H1 (cell line): ENCODE measurements around the gene TRAPPC12. TPM values are rescaled to one million over a fixed set of nuclear protein-coding genes. Genes with fewer than 3 reads are reported as not detected.

Experiments
- CTCF ChIA-PET: fragments of 300-600 bp; sonication (Branson Sonifier 250); formaldehyde crosslinking; loops from one replicate; lab custom pipeline; 2021; ENCODE audit not compliant: partially characterized antibody; lab: Charles Lee
- POLR2A ChIA-PET: fragments of 300-600 bp; sonication (Branson Sonifier 250); formaldehyde crosslinking; loops from one replicate; lab custom pipeline; 2021; ENCODE audit warnings: inconsistent platforms; ENCODE audit not compliant: partially characterized antibody; lab: Charles Lee
- DNase-seq, 2 experiments: peaks; one replicate each; pipeline versions ENCODE4 v3.0.0 to v3.0.0-alpha.2; 2010 to 2022; ENCODE audit warnings: low spot score in 2 of 2, low read depth in 1 of 2, mixed read lengths in 1 of 2
- FAIRE-seq: peaks from 2 replicates; lab custom pipeline; 2011; peaks lifted over from hg19 to GRCh38; lab: Jason Lieb, UNC
- H2AFZ ChIP-seq: 2 replicates; pipeline ENCODE4 v1.8.1; 2012; ENCODE audit warnings: low read length, inconsistent platforms
- H2AK5ac ChIP-seq: 2 replicates; pipeline ENCODE4 v1.6.1; 2013; ENCODE audit warnings: low read depth, low read length
- H2BK120ac ChIP-seq: replicated peaks from 2 replicates; pipeline ENCODE3; 2013; ENCODE audit warnings: low read depth, low read length, inconsistent platforms
- H2BK12ac ChIP-seq: 2 replicates; pipeline ENCODE4 v1.6.1; 2013; ENCODE audit warnings: low read depth, low read length
- H2BK15ac ChIP-seq: 2 replicates; pipeline ENCODE4 v1.6.1; 2013; ENCODE audit warnings: low read length
- H2BK20ac ChIP-seq: 2 replicates; pipeline ENCODE4 v1.6.1; 2013; ENCODE audit warnings: low read length
- H2BK5ac ChIP-seq: 2 replicates; pipeline ENCODE4 v1.6.1; 2013; ENCODE audit warnings: low read depth, low read length
- H3K14ac ChIP-seq: 2 replicates; pipeline ENCODE4 v1.6.1; 2013; ENCODE audit warnings: inconsistent platforms; ENCODE audit not compliant: insufficient read length
- H3K18ac ChIP-seq: 2 replicates; pipeline ENCODE4 v1.6.1; 2013; ENCODE audit warnings: low read length; ENCODE audit errors: extremely low read depth
- H3K23ac ChIP-seq: 2 replicates; pipeline ENCODE4 v1.6.1; 2013; ENCODE audit warnings: inconsistent platforms; ENCODE audit not compliant: insufficient read length
- H3K23me2 ChIP-seq: 2 replicates; pipeline ENCODE4 v1.6.1; 2013; ENCODE audit warnings: low read depth, low read length
- H3K27ac ChIP-seq: 2 replicates; pipeline ENCODE4 v1.6.1; 2011; ENCODE audit warnings: low read depth, low read length, inconsistent platforms
- H3K27me3 ChIP-seq, 4 experiments: replicated peaks in 1 of 4; 1 replicate in 1 of 4; 2 replicates in 3 of 4; pipeline versions ENCODE4 v1.6.1 to v1.8.1; 2011 to 2013; ENCODE audit warnings: low read length in 3 of 4, mild to moderate bottlenecking in 3 of 4, inconsistent platforms in 2 of 4, mixed read lengths in 2 of 4, moderate library complexity in 1 of 4; ENCODE audit not compliant: control insufficient read depth in 3 of 4, insufficient read depth in 3 of 4; ENCODE audit errors: extremely low read depth in 1 of 4
- H3K36me3 ChIP-seq, 4 experiments: 2 replicates each; pipeline versions ENCODE4 v1.6.1 to v1.8.1; 2011 to 2013; ENCODE audit warnings: mild to moderate bottlenecking in 4 of 4, low read length in 3 of 4, moderate library complexity in 2 of 4, control low read depth in 1 of 4, inconsistent platforms in 1 of 4; ENCODE audit not compliant: insufficient read depth in 4 of 4, control insufficient read depth in 2 of 4
- H3K4ac ChIP-seq: replicated peaks from 2 replicates; pipeline ENCODE3; 2013; ENCODE audit warnings: low read length, low read depth, mixed read lengths, inconsistent platforms; ENCODE audit not compliant: insufficient read length
- H3K4me1 ChIP-seq, 4 experiments: replicated peaks in 1 of 4; 1 replicate in 1 of 4; 2 replicates in 3 of 4; pipeline versions ENCODE4 v1.6.1 to v1.8.1; 2011 to 2013; ENCODE audit warnings: low read length in 3 of 4, inconsistent platforms in 2 of 4, mixed read lengths in 1 of 4; ENCODE audit not compliant: insufficient read depth in 4 of 4, control insufficient read depth in 3 of 4
- H3K4me2 ChIP-seq, 2 experiments: 2 replicates each; pipeline versions ENCODE4 v1.6.1 to v1.8.1; 2011 to 2013; ENCODE audit warnings: low read depth in 2 of 2, low read length in 2 of 2, control low read depth in 1 of 2, inconsistent platforms in 1 of 2, mild to moderate bottlenecking in 1 of 2; ENCODE audit not compliant: insufficient read depth in 1 of 2
- H3K4me3 ChIP-seq, 4 experiments: fragments of 200-600, 300-600 bp in 1 of 4; sonication (generic), shearing (Covaris generic), sonication (Bioruptor Twin) in 1 of 4; 2 replicates each; pipeline versions ENCODE4 v1.5.1 to v1.8.1; 2011 to 2016; ENCODE audit warnings: low read length in 4 of 4, low read depth in 3 of 4, control low read depth in 2 of 4, inconsistent platforms in 2 of 4, mild to moderate bottlenecking in 2 of 4, mixed read lengths in 1 of 4, moderate library complexity in 1 of 4; ENCODE audit not compliant: insufficient read depth in 2 of 4; ENCODE audit errors: extremely low read depth in 1 of 4
- H3K56ac ChIP-seq: replicated peaks from 2 replicates; pipeline ENCODE3; 2013; ENCODE audit warnings: low read depth, mild to moderate bottlenecking, mixed read lengths, low read length, inconsistent platforms; ENCODE audit not compliant: insufficient read length
- H3K79me1 ChIP-seq: 2 replicates; pipeline ENCODE4 v1.6.1; 2013; ENCODE audit warnings: low read depth, low read length, control low read depth
- H3K79me2 ChIP-seq, 2 experiments: 2 replicates each; pipeline versions ENCODE4 v1.6.1 to v1.8.1; 2012 to 2013; ENCODE audit warnings: low read length in 2 of 2, mild to moderate bottlenecking in 2 of 2, inconsistent platforms in 1 of 2; ENCODE audit not compliant: insufficient read depth in 2 of 2, control insufficient read depth in 1 of 2
- H3K9ac ChIP-seq, 4 experiments: replicated peaks in 1 of 4; 1 replicate in 1 of 4; 2 replicates in 3 of 4; pipeline versions ENCODE4 v1.6.1 to v1.8.1; 2011 to 2013; ENCODE audit warnings: low read depth in 3 of 4, low read length in 3 of 4, control low read depth in 2 of 4, mild to moderate bottlenecking in 2 of 4, moderate library complexity in 2 of 4, inconsistent platforms in 1 of 4; ENCODE audit errors: extremely low read depth in 1 of 4
- H3K9me3 ChIP-seq, 2 experiments: 2 replicates each; pipeline versions ENCODE4 v1.6.1 to v1.8.1; 2012 to 2013; ENCODE audit warnings: mild to moderate bottlenecking in 2 of 2, moderate library complexity in 2 of 2, control low read depth in 1 of 2, inconsistent platforms in 1 of 2, low read depth in 1 of 2, low read length in 1 of 2, mixed read lengths in 1 of 2; ENCODE audit not compliant: insufficient read depth in 2 of 2
- H4K20me1 ChIP-seq, 2 experiments: replicated peaks in 1 of 2; 2 replicates each; pipeline versions ENCODE3 to v1.8.1; 2011 to 2013; ENCODE audit warnings: inconsistent platforms in 2 of 2, low read length in 2 of 2, mild to moderate bottlenecking in 1 of 2; ENCODE audit not compliant: insufficient read depth in 2 of 2, control insufficient read depth in 1 of 2
- H4K5ac ChIP-seq: 2 replicates; pipeline ENCODE4 v1.6.1; 2013; ENCODE audit warnings: low read length, low read depth, mixed read lengths, inconsistent platforms; ENCODE audit not compliant: insufficient read length
- H4K8ac ChIP-seq: 2 replicates; pipeline ENCODE4 v1.8.0; 2013; ENCODE audit warnings: mild to moderate bottlenecking, moderate library complexity, low read length, inconsistent platforms; ENCODE audit not compliant: insufficient read depth; ENCODE audit errors: extremely low read depth
- H4K91ac ChIP-seq: replicated peaks from 2 replicates; pipeline ENCODE3; 2013; ENCODE audit warnings: low read length, mixed read lengths, inconsistent platforms; ENCODE audit not compliant: insufficient read length
- GTF2F1 ChIP-seq: IDR thresholded peaks from 2 replicates; pipeline ENCODE4 v1.6.1; 2012; ENCODE audit warnings: low read depth, low read length, improper control_type of control experiment, borderline replicate concordance
- HDAC2 ChIP-seq, 2 experiments: fragments of 300-600 bp in 1 of 2; sonication (generic) in 1 of 2; IDR thresholded peaks; 2 replicates each; pipeline ENCODE4 v1.6.1; 2011 to 2012; ENCODE audit warnings: low read depth in 2 of 2, low read length in 2 of 2, mild to moderate bottlenecking in 2 of 2, moderate library complexity in 2 of 2, borderline replicate concordance in 1 of 2, inconsistent platforms in 1 of 2
- KDM1A ChIP-seq: fragments of 200-600, 300-600 bp; sonication (generic); IDR thresholded peaks from 2 replicates; pipeline ENCODE4 v1.7.1; 2016; ENCODE audit warnings: mild to moderate bottlenecking, low read length, borderline replicate concordance
- RXRA ChIP-seq: IDR thresholded peaks from 2 replicates; pipeline ENCODE4 v1.6.1; 2011; ENCODE audit warnings: low read depth, mild to moderate bottlenecking, low read length, moderate library complexity; ENCODE audit not compliant: insufficient read depth
- SIRT6 ChIP-seq: IDR thresholded peaks from one replicate; pipeline ENCODE4 v1.7.1; 2012; ENCODE audit warnings: low read length, inconsistent platforms
- SIX5 ChIP-seq: IDR thresholded peaks from 2 replicates; pipeline ENCODE4 v1.6.1; 2011; ENCODE audit warnings: mild to moderate bottlenecking, low read depth, low read length
- SP2 ChIP-seq: IDR thresholded peaks from 2 replicates; pipeline ENCODE4 v1.6.1; 2012; ENCODE audit warnings: mild to moderate bottlenecking, low read length, inconsistent platforms
- SP4 ChIP-seq: IDR thresholded peaks from 2 replicates; pipeline ENCODE4 v1.6.1; 2012; ENCODE audit warnings: low read length, inconsistent platforms
- WGBS, 2 experiments: shearing (Covaris generic) in 1 of 2; methylation state at CpG; one replicate each; pipeline versions ENCODE4 v1.1.6 to v1.1.7; 2013 to 2015; ENCODE audit warnings: low lambda C conversion rate in 2 of 2, mixed read lengths in 2 of 2, inconsistent platforms in 1 of 2, low coverage in 1 of 2, missing lambda C conversion rate in 1 of 2; ENCODE audit not compliant: insufficient replicate concordance in 2 of 2, insufficient coverage in 1 of 2, insufficient read length in 1 of 2; ENCODE audit errors: extremely low coverage in 1 of 2, missing lambda C conversion rate in 1 of 2; 5-methylcytosine and 5-hydroxymethylcytosine counted together
- polyA plus RNA-seq, 7 experiments: library from polyadenylated mRNA; depleted of rRNA in 3 of 7; stranded (reverse) in 5 of 7; unstranded in 2 of 7; fragments of >200 nt in 5 of 7; fragments of 200-250 nt in 2 of 7; gene quantifications; 1 replicate in 5 of 7; 2 replicates in 1 of 7; 4 replicates in 1 of 7; pipeline versions ENCODE4 v1.2.1 to v1.2.3, GENCODE V29; 2011 to 2013; ENCODE audit warnings: missing spikeins in 2 of 7, mixed read lengths in 2 of 7
- total RNA-seq: library from RNA; stranded (reverse); fragmentation: NEBNext Ultra II Directional; extraction: Animal tissue kit (Norgen Biotek cat#: 25700); gene quantifications from 2 replicates; pipeline ENCODE4 v1.2.1, GENCODE V29; 2021

TRAPPC12 gene
- total and polyA plus RNA-seq, 2 of the 8 experiments (the other 6 are each of a cell fraction or from before 2014, with no cell fraction given), result 35.0 to 67.3 TPM

DNA sequence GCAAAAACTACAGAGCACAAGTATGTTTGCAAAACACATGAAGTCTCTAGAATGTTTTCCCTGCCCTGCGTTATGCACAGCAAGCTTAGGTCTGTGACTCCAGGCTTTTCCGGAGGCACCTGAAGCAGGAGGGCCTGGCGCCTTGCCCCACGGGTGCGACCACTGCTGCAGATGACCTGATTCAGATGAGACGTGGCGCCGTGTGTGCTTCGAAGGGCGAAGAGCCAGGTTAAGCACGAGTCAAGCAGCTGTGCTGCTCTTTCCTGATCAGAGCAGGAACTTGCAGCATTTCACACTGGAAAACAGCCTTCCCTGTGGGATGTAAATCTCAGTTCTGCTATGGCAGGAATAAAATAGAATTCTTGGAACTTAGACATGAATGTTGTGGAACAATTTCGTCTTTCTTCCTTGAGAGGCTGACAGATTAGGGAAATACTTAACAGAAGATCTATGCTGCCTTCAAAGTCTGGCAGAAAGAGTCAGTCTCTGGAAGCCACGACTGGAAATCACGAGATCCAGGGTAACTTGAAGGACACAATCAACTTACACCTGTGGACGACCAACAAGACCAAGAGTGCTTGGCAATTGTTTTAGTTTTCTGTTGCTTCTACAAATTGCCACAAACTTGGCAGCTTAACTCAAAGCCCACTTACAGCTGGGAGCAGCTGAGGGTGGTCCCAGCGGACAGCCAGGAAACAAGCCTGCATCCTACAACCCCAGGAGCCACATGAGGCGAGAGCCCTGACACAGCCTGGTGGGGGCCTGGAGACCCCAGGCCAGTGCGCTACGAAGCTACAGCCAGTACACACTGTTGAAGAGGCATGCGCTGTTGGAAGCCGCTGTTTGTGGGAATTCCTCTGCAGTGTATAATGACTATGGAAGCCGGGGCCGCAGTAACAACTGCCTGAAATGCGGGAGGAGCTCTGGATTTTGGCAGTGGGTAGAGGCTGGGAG, 44.8 kb upstream of the TRAPPC12 start:
- Histone ChIP-seq H2BK15ac (no peak overlapping the region), H2BK5ac (no peak overlapping the region), H3K23me2 (no peaks in the 10 kb centered on the region), H4K8ac (no peak overlapping the region), H3K27me3 (no peaks in the 10 kb centered on the region), H3K56ac (no peak overlapping the region), H2AFZ (no peak overlapping the region), H3K9ac (no peak overlapping the region), H3K18ac (no peak overlapping the region), H2BK120ac (no peak overlapping the region), H3K79me1 (peaks cover 12% of the 10 kb centered on the region), H3K36me3 (peaks cover 6 to 20% (median 17%) of the 10 kb centered on the region in 4 experiments), H4K20me1 (peaks cover 0 to 4% of the 10 kb centered on the region in 2 experiments), H4K5ac (no peak overlapping the region), H3K4me3 (no peak overlapping the region), H2AK5ac (no peak overlapping the region), H2BK20ac (no peak overlapping the region), H3K27ac (no peak overlapping the region), H3K14ac (no peak overlapping the region), H3K4ac (no peak overlapping the region), H3K4me1 (no peaks in the 10 kb centered on the region), H3K9me3 (no peaks in the 10 kb centered on the region), H4K91ac (no peak overlapping the region), H3K4me2 (no peak overlapping the region), H3K23ac (no peak overlapping the region), H3K79me2 (no peaks in the 10 kb centered on the region; a peak in 1 of 4 replicates), H2BK12ac (no peak overlapping the region)
- DNase-seq, result no peak
- no peak for FAIRE-seq
- WGBS, 2 experiments, result 92% methylated on average over 24 of the region's 24 CpGs; no CpG with 5 or more reads in 1 of the 2 experiments
- ChIA-PET POLR2A (interaction anchor here (0.7 to 1.4 kb wide), 2 partner anchors 9 kb away, joined by 3 to 4 read pairs; no protein-coding TSS in a partner anchor), CTCF (interaction anchor here (0.7 kb wide), 2 partner anchors 10 to 89 kb away, joined by 3 to 4 read pairs; no protein-coding TSS in a partner anchor)
- no peak for TF ChIP-seq SIRT6
- no peak for TF ChIP-seq SIX5
- TF ChIP-seq KDM1A, result no peak
- no peak for TF ChIP-seq SP2
- no peak for TF ChIP-seq RXRA
- TF ChIP-seq HDAC2 (IDR thresholded peaks at IDR 0.05; ENCODE audit: borderline replicate concordance in 1 of 2, low read depth in 2 of 2, low read length in 2 of 2), result no peak
- TF ChIP-seq SP4, result no peak
- TF ChIP-seq GTF2F1, result no peak
